Measurements from ENCODE around the gene ZIC4.

Gene ZIC4

GRCh38 chr3:147390589-147391569 is 15.5 kb downstream of the ZIC4 start:
- H3K9me3 ChIP-seq (ENCODE audit: control insufficient read depth, low read length) = no peaks in the 10 kb centered on the region
- H3K4me1 ChIP-seq (ENCODE audit: control insufficient read depth, insufficient read depth, low read length) = peaks cover 57% of the 10 kb centered on the region
- peak overlapping the region; percentile 27 for H3K4me3 ChIP-seq (ENCODE audit: insufficient read depth, low read depth, low read length)
- peaks cover 100% of the 10 kb centered on the region for H3K27me3 ChIP-seq (ENCODE audit: control insufficient read depth, insufficient read depth, low read length, poor library complexity, severe bottlenecking)
- H3K27ac ChIP-seq (ENCODE audit: insufficient read depth, low read depth, low read length, poor library complexity, severe bottlenecking) = peak overlapping the region; percentile 50
- H3K36me3 ChIP-seq (ENCODE audit: control insufficient read depth, insufficient read depth, low read length) = no peaks in the 10 kb centered on the region
- 1 to 2% methylated on average over 75 to 77 of the region's 77 CpGs for WGBS, 2 experiments

GRCh38 chr3:147389717-147390116 is 16.6 kb downstream of the ZIC4 start:
- no peaks in the 10 kb centered on the region for H3K36me3 ChIP-seq (ENCODE audit: control insufficient read depth, insufficient read depth, low read length)
- H3K4me3 ChIP-seq (ENCODE audit: insufficient read depth, low read depth, low read length) = no peak overlapping the region
- H3K27me3 ChIP-seq (ENCODE audit: control insufficient read depth, insufficient read depth, low read length, poor library complexity, severe bottlenecking) = peaks cover 100% of the 10 kb centered on the region
- 1% methylated on average over 11 to 12 of the region's 12 CpGs for WGBS, 2 experiments
- peaks cover 65% of the 10 kb centered on the region for H3K4me1 ChIP-seq (ENCODE audit: control insufficient read depth, insufficient read depth, low read length)
- peak overlapping the region; percentile 50 for H3K27ac ChIP-seq (ENCODE audit: insufficient read depth, low read depth, low read length, poor library complexity, severe bottlenecking)
- no peaks in the 10 kb centered on the region for H3K9me3 ChIP-seq (ENCODE audit: control insufficient read depth, low read length)

GRCh38 chr3:147388700-147389580 is 17.4 kb downstream of the ZIC4 start:
- H3K4me1 ChIP-seq (ENCODE audit: control insufficient read depth, insufficient read depth, low read length) = peaks cover 72% of the 10 kb centered on the region
- peak overlapping the region; percentile 12 for H3K4me3 ChIP-seq (ENCODE audit: insufficient read depth, low read depth, low read length)
- peaks cover 100% of the 10 kb centered on the region for H3K27me3 ChIP-seq (ENCODE audit: control insufficient read depth, insufficient read depth, low read length, poor library complexity, severe bottlenecking)
- no peaks in the 10 kb centered on the region for H3K36me3 ChIP-seq (ENCODE audit: control insufficient read depth, insufficient read depth, low read length)
- WGBS, 2 experiments = 1% methylated on average over 25 of the region's 25 CpGs
- H3K9me3 ChIP-seq (ENCODE audit: control insufficient read depth, low read length) = no peaks in the 10 kb centered on the region
- H3K27ac ChIP-seq (ENCODE audit: insufficient read depth, low read depth, low read length, poor library complexity, severe bottlenecking) = peak overlapping the region; percentile 90

GRCh38 chr3:147387885-147388699 is 18.3 kb downstream of the ZIC4 start:
- Histone ChIP-seq H3K27me3 (ENCODE audit: control insufficient read depth, insufficient read depth, low read length, poor library complexity, severe bottlenecking) (peaks cover 100% of the 10 kb centered on the region), H3K4me1 (ENCODE audit: control insufficient read depth, insufficient read depth, low read length) (peaks cover 74% of the 10 kb centered on the region), H3K36me3 (ENCODE audit: control insufficient read depth, insufficient read depth, low read length) (no peaks in the 10 kb centered on the region), H3K4me3 (ENCODE audit: insufficient read depth, low read depth, low read length) (peak overlapping the region; percentile 12), H3K9me3 (ENCODE audit: control insufficient read depth, low read length) (no peaks in the 10 kb centered on the region), H3K27ac (ENCODE audit: insufficient read depth, low read depth, low read length, poor library complexity, severe bottlenecking) (peak overlapping the region; percentile 90)
- WGBS, 2 experiments = 0 to 2% methylated on average over 30 to 36 of the region's 36 CpGs

- no peaks in the 10 kb centered on the region for H3K9me3 ChIP-seq (ENCODE audit: control insufficient read depth, low read length)
- peaks cover 67% of the 10 kb centered on the region for H3K4me1 ChIP-seq (ENCODE audit: control insufficient read depth, insufficient read depth, low read length)
- peak overlapping the region; percentile 7 for H3K4me3 ChIP-seq (ENCODE audit: insufficient read depth, low read depth, low read length)
- no peaks in the 10 kb centered on the region for H3K36me3 ChIP-seq (ENCODE audit: control insufficient read depth, insufficient read depth, low read length)
- WGBS, 2 experiments = 2 to 4% methylated on average over 10 of the region's 10 CpGs
- H3K27ac ChIP-seq (ENCODE audit: insufficient read depth, low read depth, low read length, poor library complexity, severe bottlenecking) = peak overlapping the region; percentile 90
- peaks cover 100% of the 10 kb centered on the region for H3K27me3 ChIP-seq (ENCODE audit: control insufficient read depth, insufficient read depth, low read length, poor library complexity, severe bottlenecking)
Measured at GRCh38 chr3:147387291-147387884, 19.0 kb downstream of the ZIC4 start.

GRCh38 chr3:147385059-147386012 is 21.0 kb downstream of the ZIC4 start:
- Histone ChIP-seq H3K4me3 (ENCODE audit: insufficient read depth, low read depth, low read length) (no peak overlapping the region), H3K36me3 (ENCODE audit: control insufficient read depth, insufficient read depth, low read length) (no peaks in the 10 kb centered on the region), H3K4me1 (ENCODE audit: control insufficient read depth, insufficient read depth, low read length) (peaks cover 75% of the 10 kb centered on the region), H3K27me3 (ENCODE audit: control insufficient read depth, insufficient read depth, low read length, poor library complexity, severe bottlenecking) (peaks cover 98% of the 10 kb centered on the region), H3K27ac (ENCODE audit: insufficient read depth, low read depth, low read length, poor library complexity, severe bottlenecking) (no peak overlapping the region), H3K9me3 (ENCODE audit: control insufficient read depth, low read length) (no peaks in the 10 kb centered on the region)
- 44 to 45% methylated on average over 21 to 23 of the region's 23 CpGs for WGBS, 2 experiments

GRCh38 chr3:147384210-147385058 is 21.9 kb downstream of the ZIC4 start:
- Histone ChIP-seq H3K27ac (ENCODE audit: insufficient read depth, low read depth, low read length, poor library complexity, severe bottlenecking) (no peak overlapping the region), H3K27me3 (ENCODE audit: control insufficient read depth, insufficient read depth, low read length, poor library complexity, severe bottlenecking) (peaks cover 98% of the 10 kb centered on the region), H3K36me3 (ENCODE audit: control insufficient read depth, insufficient read depth, low read length) (no peaks in the 10 kb centered on the region), H3K4me3 (ENCODE audit: insufficient read depth, low read depth, low read length) (no peak overlapping the region), H3K9me3 (ENCODE audit: control insufficient read depth, low read length) (no peaks in the 10 kb centered on the region), H3K4me1 (ENCODE audit: control insufficient read depth, insufficient read depth, low read length) (peaks cover 75% of the 10 kb centered on the region)
- 24% methylated on average over 27 of the region's 27 CpGs for WGBS, 2 experiments

GRCh38 chr3:147383617-147384016 is 22.7 kb downstream of the ZIC4 start:
- WGBS, 2 experiments = 13 to 21% methylated on average over 6 of the region's 6 CpGs
- peaks cover 75% of the 10 kb centered on the region for H3K4me1 ChIP-seq (ENCODE audit: control insufficient read depth, insufficient read depth, low read length)

More at GRCh38 chr3:147383617-147384016, 22.7 kb downstream of the ZIC4 start:
- Histone ChIP-seq H3K9me3 (ENCODE audit: control insufficient read depth, low read length) (no peaks in the 10 kb centered on the region), H3K27ac (ENCODE audit: insufficient read depth, low read depth, low read length, poor library complexity, severe bottlenecking) (no peak overlapping the region), H3K4me3 (ENCODE audit: insufficient read depth, low read depth, low read length) (no peak overlapping the region), H3K36me3 (ENCODE audit: control insufficient read depth, insufficient read depth, low read length) (no peaks in the 10 kb centered on the region), H3K27me3 (ENCODE audit: control insufficient read depth, insufficient read depth, low read length, poor library complexity, severe bottlenecking) (peaks cover 98% of the 10 kb centered on the region)
